ENCODE results near the gene ARHGAP33. TPM values are rescaled to one million over a fixed set of nuclear protein-coding genes. Genes with fewer than 3 reads are reported as not detected.

ARHGAP33 gene
- polyA plus RNA-seq, 1 of the 3 experiments (the other 2 are of a cell fraction): 7.8 TPM

DNA sequence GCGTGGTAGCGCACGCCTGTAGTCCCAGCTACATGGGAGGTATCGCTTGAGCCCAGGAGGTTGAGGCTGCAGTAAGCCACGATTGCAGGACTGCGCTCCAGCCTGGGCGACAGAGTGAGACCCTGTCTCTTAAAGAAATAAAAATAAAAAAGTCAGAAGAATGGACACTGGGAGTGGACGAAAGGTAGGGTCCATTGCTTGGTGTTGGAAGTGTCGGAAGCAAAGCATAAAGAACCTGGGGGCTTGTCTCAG, 392 bp upstream of the ARHGAP33 start:
- DNase-seq: no peak
- H3F3A ChIP-seq (replicated peaks; ENCODE audit: insufficient read depth): peaks cover 8% of the 10 kb centered on the region
- no peaks in the 10 kb centered on the region for H3K9me2 ChIP-seq
- no peak overlapping the region for H3K27ac ChIP-seq (ENCODE audit: low read depth in 2 of 2, low read length in 1 of 2)
- peaks cover 0 to 12% of the 10 kb centered on the region in 2 experiments; a peak in 2 of 4 replicates for H3K4me1 ChIP-seq (ENCODE audit: control insufficient read depth in 1 of 2, insufficient read depth in 2 of 2, low read depth in 1 of 2, low read length in 1 of 2)
- H3K79me2 ChIP-seq (ENCODE audit: insufficient read depth): peaks cover 13% of the 10 kb centered on the region; the same call in 1 of the 2 replicates
- 4% methylated on average over 9 of the region's 9 CpGs for WGBS (ENCODE audit: low lambda C conversion rate)
- H3K4me3 ChIP-seq (ENCODE audit: low read depth in 2 of 2, low read length in 1 of 2): peak overlapping the region; percentile 59 to 76
- no peaks in the 10 kb centered on the region for H3K27me3 ChIP-seq (ENCODE audit: insufficient read depth)
- peak overlapping the region; percentile 76; the same call in 1 of the 2 replicates for H2AFZ ChIP-seq (ENCODE audit: low read depth)
- peak overlapping the region; percentile 90 for H3K4me2 ChIP-seq
- H3K36me3 ChIP-seq (replicated peaks in 1 of 2; ENCODE audit: control insufficient read depth in 1 of 2, insufficient read depth in 2 of 2, low read length in 1 of 2): no peaks in the 10 kb centered on the region
- no peaks in the 10 kb centered on the region for H3K9me3 ChIP-seq
- H3K9ac ChIP-seq: no peak overlapping the region
- CTCF ChIA-PET: no interaction called here
- TF ChIP-seq RFX5 (IDR thresholded peaks at IDR 0.05; ENCODE audit: low read length) (no peak), MEF2A (IDR thresholded peaks at IDR 0.05; ENCODE audit: borderline replicate concordance, low read depth) (no peak), YY1 (IDR thresholded peaks at IDR 0.05; ENCODE audit: low read depth) (no peak), TCF12 (IDR thresholded peaks at IDR 0.05) (no peak)
- POLR2A ChIA-PET: no interaction called here
- no peaks in the 10 kb centered on the region for H4K20me1 ChIP-seq (ENCODE audit: insufficient read depth)

DNA sequence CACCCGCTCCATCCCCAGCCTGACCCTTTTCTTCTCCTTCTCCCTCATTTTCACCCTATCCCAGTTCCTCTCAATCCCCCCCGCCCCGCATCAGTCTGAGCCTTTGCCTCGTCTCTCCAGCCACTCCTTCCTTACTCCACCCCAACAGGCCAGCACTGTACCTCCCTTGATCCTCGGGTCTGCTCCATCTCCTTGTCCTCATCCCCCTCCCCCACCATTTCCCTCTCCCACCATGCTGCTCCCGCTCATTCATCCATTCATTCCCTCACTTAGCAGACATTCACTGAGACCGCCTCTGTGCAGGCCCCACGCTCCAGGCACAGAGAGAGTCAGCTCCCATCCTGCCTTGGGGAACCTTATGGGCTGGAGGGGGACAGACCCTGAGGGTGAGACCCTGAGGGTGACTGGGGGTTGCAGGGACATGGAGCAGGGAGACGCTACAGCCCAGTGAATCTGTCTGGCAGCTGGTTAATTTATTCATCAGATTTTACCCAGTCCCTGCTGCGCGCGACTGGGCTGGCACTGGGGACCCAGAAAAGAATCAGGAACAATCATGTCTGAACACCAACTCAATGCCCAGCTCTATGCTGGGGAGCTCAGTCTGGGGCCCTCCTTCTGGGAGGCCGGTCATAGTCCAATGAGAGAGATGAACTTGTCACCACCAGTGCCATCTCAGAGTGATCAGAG, 881 bp downstream of the ARHGAP33 start:
- no peaks in the 10 kb centered on the region for H3K9me3 ChIP-seq
- H3K9ac ChIP-seq: peak overlapping the region; percentile 38; the same call in 1 of the 2 replicates
- ChIA-PET POLR2A (interaction anchor here (0.5 kb wide), 1 partner anchor 65 kb away, joined by 4 read pairs; no protein-coding TSS in a partner anchor), CTCF (interaction anchor here (1.0 to 1.4 kb wide), 2 partner anchors 11 to 44 kb away, joined by 3 read pairs; no protein-coding TSS in a partner anchor)
- no peak overlapping the region for H3K27ac ChIP-seq (ENCODE audit: low read depth in 2 of 2, low read length in 1 of 2)
- no peaks in the 10 kb centered on the region for H3K27me3 ChIP-seq (ENCODE audit: insufficient read depth)
- WGBS (ENCODE audit: low lambda C conversion rate): 54% methylated on average over 13 of the region's 13 CpGs
- peaks cover 0 to 12% of the 10 kb centered on the region in 2 experiments; a peak in 2 of 4 replicates for H3K4me1 ChIP-seq (ENCODE audit: control insufficient read depth in 1 of 2, insufficient read depth in 2 of 2, low read depth in 1 of 2, low read length in 1 of 2)
- H3K36me3 ChIP-seq (replicated peaks in 1 of 2; ENCODE audit: control insufficient read depth in 1 of 2, insufficient read depth in 2 of 2, low read length in 1 of 2): peaks cover 0 to 3% of the 10 kb centered on the region in 2 experiments
- H3K4me2 ChIP-seq: peak overlapping the region; percentile 90
- H3K79me2 ChIP-seq (ENCODE audit: insufficient read depth): peaks cover 13% of the 10 kb centered on the region; the same call in 1 of the 2 replicates
- no peak for DNase-seq
- 0 out of 2 replicates have a peak overlapping the region, but pooled peaks have one; percentile 41 for H2AFZ ChIP-seq (ENCODE audit: low read depth)
- peak overlapping the region; percentile 59 to 76 for H3K4me3 ChIP-seq (ENCODE audit: low read depth in 2 of 2, low read length in 1 of 2)
- peaks cover 8% of the 10 kb centered on the region for H3F3A ChIP-seq (replicated peaks; ENCODE audit: insufficient read depth)
- no peaks in the 10 kb centered on the region for H3K9me2 ChIP-seq
- H4K20me1 ChIP-seq (ENCODE audit: insufficient read depth): no peaks in the 10 kb centered on the region
- TF ChIP-seq IRF3 (IDR thresholded peaks at IDR 0.05; ENCODE audit: low read depth, low read length) (no peak), MXI1 (IDR thresholded peaks at IDR 0.05; ENCODE audit: low read depth, low read length) (no peak), CTCF (IDR thresholded peaks at IDR 0.05) (no peak), RFX5 (IDR thresholded peaks at IDR 0.05; ENCODE audit: low read length) (no peak), FOSL2 (IDR thresholded peaks at IDR 0.05; ENCODE audit: borderline replicate concordance, low read depth) (no peak), GATA2 (CRISPR knock-in tag; IDR thresholded peaks at IDR 0.05) (no peak), POLR2AphosphoS5 (IDR thresholded peaks at IDR 0.05; ENCODE audit: low read depth, low read length) (no peak), SIN3A (IDR thresholded peaks at IDR 0.05; ENCODE audit: borderline replicate concordance, low read depth, low read length) (no peak), SMC3 (IDR thresholded peaks at IDR 0.05; ENCODE audit: low read depth, low read length) (no peak), NFIC (IDR thresholded peaks at IDR 0.05; ENCODE audit: borderline replicate concordance) (no peak), ELF1 (IDR thresholded peaks at IDR 0.05) (no peak), EP300 (IDR thresholded peaks at IDR 0.05; ENCODE audit: borderline replicate concordance in 1 of 2, low read depth in 1 of 2, low read length in 1 of 2) (no peak), RAD21 (IDR thresholded peaks at IDR 0.05; ENCODE audit: low read length) (no peak)
- TF ChIP-seq, protein P1, sequence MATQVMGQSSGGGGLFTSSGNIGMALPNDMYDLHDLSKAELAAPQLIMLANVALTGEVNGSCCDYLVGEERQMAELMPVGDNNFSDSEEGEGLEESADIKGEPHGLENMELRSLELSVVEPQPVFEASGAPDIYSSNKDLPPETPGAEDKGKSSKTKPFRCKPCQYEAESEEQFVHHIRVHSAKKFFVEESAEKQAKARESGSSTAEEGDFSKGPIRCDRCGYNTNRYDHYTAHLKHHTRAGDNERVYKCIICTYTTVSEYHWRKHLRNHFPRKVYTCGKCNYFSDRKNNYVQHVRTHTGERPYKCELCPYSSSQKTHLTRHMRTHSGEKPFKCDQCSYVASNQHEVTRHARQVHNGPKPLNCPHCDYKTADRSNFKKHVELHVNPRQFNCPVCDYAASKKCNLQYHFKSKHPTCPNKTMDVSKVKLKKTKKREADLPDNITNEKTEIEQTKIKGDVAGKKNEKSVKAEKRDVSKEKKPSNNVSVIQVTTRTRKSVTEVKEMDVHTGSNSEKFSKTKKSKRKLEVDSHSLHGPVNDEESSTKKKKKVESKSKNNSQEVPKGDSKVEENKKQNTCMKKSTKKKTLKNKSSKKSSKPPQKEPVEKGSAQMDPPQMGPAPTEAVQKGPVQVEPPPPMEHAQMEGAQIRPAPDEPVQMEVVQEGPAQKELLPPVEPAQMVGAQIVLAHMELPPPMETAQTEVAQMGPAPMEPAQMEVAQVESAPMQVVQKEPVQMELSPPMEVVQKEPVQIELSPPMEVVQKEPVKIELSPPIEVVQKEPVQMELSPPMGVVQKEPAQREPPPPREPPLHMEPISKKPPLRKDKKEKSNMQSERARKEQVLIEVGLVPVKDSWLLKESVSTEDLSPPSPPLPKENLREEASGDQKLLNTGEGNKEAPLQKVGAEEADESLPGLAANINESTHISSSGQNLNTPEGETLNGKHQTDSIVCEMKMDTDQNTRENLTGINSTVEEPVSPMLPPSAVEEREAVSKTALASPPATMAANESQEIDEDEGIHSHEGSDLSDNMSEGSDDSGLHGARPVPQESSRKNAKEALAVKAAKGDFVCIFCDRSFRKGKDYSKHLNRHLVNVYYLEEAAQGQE (IDR thresholded peaks at IDR 0.05; ENCODE audit: low read depth, low read length): no peak
- TF ChIP-seq, protein P2, sequence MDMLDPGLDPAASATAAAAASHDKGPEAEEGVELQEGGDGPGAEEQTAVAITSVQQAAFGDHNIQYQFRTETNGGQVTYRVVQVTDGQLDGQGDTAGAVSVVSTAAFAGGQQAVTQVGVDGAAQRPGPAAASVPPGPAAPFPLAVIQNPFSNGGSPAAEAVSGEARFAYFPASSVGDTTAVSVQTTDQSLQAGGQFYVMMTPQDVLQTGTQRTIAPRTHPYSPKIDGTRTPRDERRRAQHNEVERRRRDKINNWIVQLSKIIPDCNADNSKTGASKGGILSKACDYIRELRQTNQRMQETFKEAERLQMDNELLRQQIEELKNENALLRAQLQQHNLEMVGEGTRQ (IDR thresholded peaks at IDR 0.05; ENCODE audit: borderline replicate concordance, low read depth, low read length): no peak
- TF ChIP-seq, protein P3, sequence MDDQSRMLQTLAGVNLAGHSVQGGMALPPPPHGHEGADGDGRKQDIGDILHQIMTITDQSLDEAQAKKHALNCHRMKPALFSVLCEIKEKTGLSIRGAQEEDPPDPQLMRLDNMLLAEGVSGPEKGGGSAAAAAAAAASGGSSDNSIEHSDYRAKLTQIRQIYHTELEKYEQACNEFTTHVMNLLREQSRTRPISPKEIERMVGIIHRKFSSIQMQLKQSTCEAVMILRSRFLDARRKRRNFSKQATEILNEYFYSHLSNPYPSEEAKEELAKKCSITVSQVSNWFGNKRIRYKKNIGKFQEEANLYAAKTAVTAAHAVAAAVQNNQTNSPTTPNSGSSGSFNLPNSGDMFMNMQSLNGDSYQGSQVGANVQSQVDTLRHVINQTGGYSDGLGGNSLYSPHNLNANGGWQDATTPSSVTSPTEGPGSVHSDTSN (IDR thresholded peaks at IDR 0.05): no peak
